ENCODE results near the gene DDI1.
"Not testable (repeated sequence)": the region's sequence is repeated elsewhere in the genome, so short reads cannot be mapped to it uniquely, and the experiment has no call there.

The DDI1 gene

GRCh38 chr11:104043678-104044239, 7.3 kb downstream of the DDI1 start:
- Histone ChIP-seq H3K27ac (ENCODE audit: low read length) (no peak overlapping the region), H3K9ac (ENCODE audit: low read depth, low read length) (no peak overlapping the region), H3K4me1 (ENCODE audit: insufficient read depth, low read length) (peaks cover 3% of the 10 kb centered on the region; the same call in 1 of the 2 replicates), H3K9me3 (ENCODE audit: insufficient read depth, low read depth, low read length) (no peaks in the 10 kb centered on the region), H3K36me3 (ENCODE audit: insufficient read depth, low read depth, low read length) (no peaks in the 10 kb centered on the region), H3K4me3 (ENCODE audit: low read length) (no peak overlapping the region), H3K27me3 (ENCODE audit: insufficient read depth, low read length) (no peaks in the 10 kb centered on the region)

GRCh38 chr11:104046331-104046730, 9.9 kb downstream of the DDI1 start:
- no peak overlapping the region for H3K27ac ChIP-seq (ENCODE audit: low read length)
- no peaks in the 10 kb centered on the region for H3K9me3 ChIP-seq (ENCODE audit: insufficient read depth, low read depth, low read length)
- no peaks in the 10 kb centered on the region for H3K27me3 ChIP-seq (ENCODE audit: insufficient read depth, low read length)
- H3K36me3 ChIP-seq (ENCODE audit: insufficient read depth, low read depth, low read length) = no peaks in the 10 kb centered on the region
- peaks cover 3% of the 10 kb centered on the region; the same call in 1 of the 2 replicates for H3K4me1 ChIP-seq (ENCODE audit: insufficient read depth, low read length)
- no peak overlapping the region for H3K9ac ChIP-seq (ENCODE audit: low read depth, low read length)
- H3K4me3 ChIP-seq (ENCODE audit: low read length) = no peak overlapping the region

GRCh38 chr11:104046858-104047257, 10.4 kb downstream of the DDI1 start:
- not testable (repeated sequence) for H3K4me1 ChIP-seq (ENCODE audit: insufficient read depth, low read length); H3K27me3 ChIP-seq (ENCODE audit: insufficient read depth, low read length); H3K9ac ChIP-seq (ENCODE audit: low read depth, low read length); H3K36me3 ChIP-seq (ENCODE audit: insufficient read depth, low read depth, low read length); H3K9me3 ChIP-seq (ENCODE audit: insufficient read depth, low read depth, low read length); H3K4me3 ChIP-seq (ENCODE audit: low read length); H3K27ac ChIP-seq (ENCODE audit: low read length)

- Histone ChIP-seq H3K36me3 (ENCODE audit: insufficient read depth, low read depth, low read length) (no peaks in the 10 kb centered on the region), H3K27me3 (ENCODE audit: insufficient read depth, low read length) (no peaks in the 10 kb centered on the region), H3K27ac (ENCODE audit: low read length) (no peak overlapping the region), H3K9me3 (ENCODE audit: insufficient read depth, low read depth, low read length) (no peaks in the 10 kb centered on the region), H3K4me1 (ENCODE audit: insufficient read depth, low read length) (peaks cover 3% of the 10 kb centered on the region; the same call in 1 of the 2 replicates), H3K4me3 (ENCODE audit: low read length) (no peak overlapping the region), H3K9ac (ENCODE audit: low read depth, low read length) (no peak overlapping the region)
These were observed 12.7 kb downstream of the DDI1 start for GRCh38 chr11:104049116-104049515.

- Histone ChIP-seq H3K36me3 (ENCODE audit: insufficient read depth, low read depth, low read length) (no peaks in the 10 kb centered on the region), H3K27ac (ENCODE audit: low read length) (no peak overlapping the region), H3K9ac (ENCODE audit: low read depth, low read length) (no peak overlapping the region), H3K4me1 (ENCODE audit: insufficient read depth, low read length) (peaks cover 3% of the 10 kb centered on the region; the same call in 1 of the 2 replicates), H3K4me3 (ENCODE audit: low read length) (no peak overlapping the region), H3K9me3 (ENCODE audit: insufficient read depth, low read depth, low read length) (no peaks in the 10 kb centered on the region), H3K27me3 (ENCODE audit: insufficient read depth, low read length) (no peaks in the 10 kb centered on the region)
These were observed 15.3 kb downstream of the DDI1 start for GRCh38 chr11:104051778-104052177.

GRCh38 chr11:104053743-104054478, 17.5 kb downstream of the DDI1 start:
- H3K4me3 ChIP-seq (ENCODE audit: low read length) = no peak overlapping the region

GRCh38 chr11:104054911-104055529, 18.6 kb downstream of the DDI1 start:
- Histone ChIP-seq H3K36me3 (ENCODE audit: insufficient read depth, low read depth, low read length) (no peaks in the 10 kb centered on the region), H3K9ac (ENCODE audit: low read depth, low read length) (no peak overlapping the region), H3K9me3 (ENCODE audit: insufficient read depth, low read depth, low read length) (no peaks in the 10 kb centered on the region), H3K27ac (ENCODE audit: low read length) (no peak overlapping the region), H3K4me3 (ENCODE audit: low read length) (no peak overlapping the region), H3K4me1 (ENCODE audit: insufficient read depth, low read length) (peaks cover 3% of the 10 kb centered on the region; the same call in 1 of the 2 replicates), H3K27me3 (ENCODE audit: insufficient read depth, low read length) (no peaks in the 10 kb centered on the region)

More at GRCh38 chr11:104053743-104054478, 17.5 kb downstream of the DDI1 start:
- peaks cover 3% of the 10 kb centered on the region; the same call in 1 of the 2 replicates for H3K4me1 ChIP-seq (ENCODE audit: insufficient read depth, low read length)
- no peak overlapping the region for H3K9ac ChIP-seq (ENCODE audit: low read depth, low read length)
- H3K27me3 ChIP-seq (ENCODE audit: insufficient read depth, low read length) = no peaks in the 10 kb centered on the region
- H3K27ac ChIP-seq (ENCODE audit: low read length) = no peak overlapping the region
- H3K36me3 ChIP-seq (ENCODE audit: insufficient read depth, low read depth, low read length) = no peaks in the 10 kb centered on the region
- H3K9me3 ChIP-seq (ENCODE audit: insufficient read depth, low read depth, low read length) = no peaks in the 10 kb centered on the region

- H3K4me3 ChIP-seq (ENCODE audit: low read length) = no peak overlapping the region
- no peaks in the 10 kb centered on the region for H3K36me3 ChIP-seq (ENCODE audit: insufficient read depth, low read depth, low read length)
These were observed 19.2 kb downstream of the DDI1 start for GRCh38 chr11:104055596-104055995.

GRCh38 chr11:104057908-104058307, 21.5 kb downstream of the DDI1 start:
- Histone ChIP-seq H3K4me3 (ENCODE audit: low read length) (no peak overlapping the region), H3K27ac (ENCODE audit: low read length) (no peak overlapping the region), H3K36me3 (ENCODE audit: insufficient read depth, low read depth, low read length) (no peaks in the 10 kb centered on the region), H3K9ac (ENCODE audit: low read depth, low read length) (no peak overlapping the region), H3K27me3 (ENCODE audit: insufficient read depth, low read length) (no peaks in the 10 kb centered on the region), H3K9me3 (ENCODE audit: insufficient read depth, low read depth, low read length) (no peaks in the 10 kb centered on the region), H3K4me1 (ENCODE audit: insufficient read depth, low read length) (peaks cover 5% of the 10 kb centered on the region; the same call in 1 of the 2 replicates)

More at GRCh38 chr11:104055596-104055995, 19.2 kb downstream of the DDI1 start:
- Histone ChIP-seq H3K9me3 (ENCODE audit: insufficient read depth, low read depth, low read length) (no peaks in the 10 kb centered on the region), H3K27me3 (ENCODE audit: insufficient read depth, low read length) (no peaks in the 10 kb centered on the region), H3K4me1 (ENCODE audit: insufficient read depth, low read length) (peaks cover 8% of the 10 kb centered on the region; the same call in 1 of the 2 replicates), H3K27ac (ENCODE audit: low read length) (no peak overlapping the region), H3K9ac (ENCODE audit: low read depth, low read length) (no peak overlapping the region)

- Histone ChIP-seq H3K4me1 (ENCODE audit: insufficient read depth, low read length) (peaks cover 5% of the 10 kb centered on the region; the same call in 1 of the 2 replicates), H3K9me3 (ENCODE audit: insufficient read depth, low read depth, low read length) (no peaks in the 10 kb centered on the region), H3K27ac (ENCODE audit: low read length) (no peak overlapping the region), H3K9ac (ENCODE audit: low read depth, low read length) (no peak overlapping the region), H3K36me3 (ENCODE audit: insufficient read depth, low read depth, low read length) (no peaks in the 10 kb centered on the region), H3K4me3 (ENCODE audit: low read length) (no peak overlapping the region), H3K27me3 (ENCODE audit: insufficient read depth, low read length) (no peaks in the 10 kb centered on the region)
These were observed 22.2 kb downstream of the DDI1 start for GRCh38 chr11:104058680-104059079.

GRCh38 chr11:104060004-104060794, 23.8 kb downstream of the DDI1 start:
- Histone ChIP-seq H3K9ac (ENCODE audit: low read depth, low read length) (no peak overlapping the region), H3K36me3 (ENCODE audit: insufficient read depth, low read depth, low read length) (no peaks in the 10 kb centered on the region), H3K27ac (ENCODE audit: low read length) (peak overlapping the region; percentile 6), H3K4me1 (ENCODE audit: insufficient read depth, low read length) (peaks cover 5% of the 10 kb centered on the region; the same call in 1 of the 2 replicates), H3K4me3 (ENCODE audit: low read length) (no peak overlapping the region), H3K9me3 (ENCODE audit: insufficient read depth, low read depth, low read length) (no peaks in the 10 kb centered on the region), H3K27me3 (ENCODE audit: insufficient read depth, low read length) (no peaks in the 10 kb centered on the region)
